WERI-Rb-1 (cell line): ENCODE results near the gene PPP1R13B.

ENCODE experiments used
- DNase-seq: peaks from one replicate; pipeline ENCODE4 v3.0.0-alpha.2; 2020
- H3K27ac ChIP-seq: fragments of 250-450 bp; sonication (Bioruptor Pico); 2 replicates; pipeline ENCODE4 v1.5.1; 2020; ENCODE audit warnings: mild to moderate bottlenecking, moderate library complexity
- H3K27me3 ChIP-seq: fragments of 250-450 bp; sonication (Bioruptor Pico); 2 replicates; pipeline ENCODE4 v1.5.1; 2021; ENCODE audit warnings: mild to moderate bottlenecking, low read depth, moderate library complexity; ENCODE audit not compliant: insufficient read depth, severe bottlenecking
- H3K36me3 ChIP-seq: fragments of 250-450 bp; sonication (Bioruptor Pico); 2 replicates; pipeline ENCODE4 v1.5.1; 2020; ENCODE audit warnings: mild to moderate bottlenecking, moderate library complexity
- H3K4me3 ChIP-seq: 2 replicates; pipeline ENCODE4 v1.5.1; 2011; ENCODE audit warnings: low read depth, mild to moderate bottlenecking, control low read depth, low read length
- H3K9me3 ChIP-seq: fragments of 250-450 bp; sonication (Bioruptor Pico); 2 replicates; pipeline ENCODE4 v1.5.1; 2021; ENCODE audit warnings: mild to moderate bottlenecking, moderate library complexity; ENCODE audit not compliant: severe bottlenecking
- CTCF ChIP-seq: IDR thresholded peaks from 2 replicates; pipeline ENCODE4 v1.5.1; 2011; ENCODE audit warnings: low read depth, mild to moderate bottlenecking, control low read depth, inconsistent platforms, low read length

Gene PPP1R13B

GRCh38 chr14:103702497-103703432 is 144.6 kb downstream of the PPP1R13B start:
- TF ChIP-seq CTCF, result no peak
- no peak for DNase-seq
- Histone ChIP-seq H3K9me3 (no peaks in the 10 kb centered on the region), H3K4me3 (no peak overlapping the region), H3K27ac (no peak overlapping the region), H3K36me3 (peaks cover 95% of the 10 kb centered on the region), H3K27me3 (no peaks in the 10 kb centered on the region)

- no peak for DNase-seq
- Histone ChIP-seq H3K36me3 (peaks cover 93% of the 10 kb centered on the region), H3K9me3 (no peaks in the 10 kb centered on the region), H3K27me3 (no peaks in the 10 kb centered on the region), H3K4me3 (no peak overlapping the region), H3K27ac (no peak overlapping the region)
- TF ChIP-seq CTCF, result no peak
Measured at GRCh38 chr14:103702095-103702494, 145.3 kb downstream of the PPP1R13B start.

GRCh38 chr14:103700753-103701490 is 146.5 kb downstream of the PPP1R13B start:
- no peak for TF ChIP-seq CTCF
- H3K36me3 ChIP-seq, result peaks cover 87% of the 10 kb centered on the region
- no peak for DNase-seq
- H3K27me3 ChIP-seq, result no peaks in the 10 kb centered on the region
- no peak overlapping the region for H3K27ac ChIP-seq
- no peak overlapping the region for H3K4me3 ChIP-seq
- H3K9me3 ChIP-seq, result no peaks in the 10 kb centered on the region

GRCh38 chr14:103699901-103700752 is 147.2 kb downstream of the PPP1R13B start:
- no peak overlapping the region for H3K27ac ChIP-seq
- H3K9me3 ChIP-seq, result no peaks in the 10 kb centered on the region
- H3K36me3 ChIP-seq, result peaks cover 79% of the 10 kb centered on the region
- no peak overlapping the region for H3K4me3 ChIP-seq
- no peak for DNase-seq
- H3K27me3 ChIP-seq, result no peaks in the 10 kb centered on the region
- TF ChIP-seq CTCF, result no peak

- peaks cover 79% of the 10 kb centered on the region for H3K36me3 ChIP-seq
- no peak for DNase-seq
- no peaks in the 10 kb centered on the region for H3K27me3 ChIP-seq
- TF ChIP-seq CTCF, result no peak
- no peaks in the 10 kb centered on the region for H3K9me3 ChIP-seq
- H3K4me3 ChIP-seq, result no peak overlapping the region
- H3K27ac ChIP-seq, result no peak overlapping the region
Measured at GRCh38 chr14:103699261-103699661, 148.1 kb downstream of the PPP1R13B start.
